Adrenal gland (tissue), 5 donors: ENCODE data around the gene PPP1R9A.

ENCODE experiments used
- POLR2A ChIP-seq, 2 donors: fragments of 450-650 bp; IDR thresholded peaks; one replicate each; pipeline ENCODE4 v1.6.1; 2017; ENCODE audit warnings: antibody characterized with exemption in 2 of 2, mild to moderate bottlenecking in 2 of 2, moderate library complexity in 1 of 2
- TF ChIP-seq, protein P1 (sequence below), 6 experiments: fragments of 450-650 bp in 4 of 6; fragments of 200-600 bp in 2 of 6; sonication (generic) in 1 of 6; IDR thresholded peaks; 1 replicate in 5 of 6; 2 replicates in 1 of 6; pipeline versions ENCODE4 v1.5.1 to v1.8.0; 2016 to 2021; ENCODE audit warnings: antibody characterized with exemption in 6 of 6, mild to moderate bottlenecking in 2 of 6, moderate library complexity in 1 of 6
- donor health status: DM: no; HTN: no; CAD: no.

DNA sequence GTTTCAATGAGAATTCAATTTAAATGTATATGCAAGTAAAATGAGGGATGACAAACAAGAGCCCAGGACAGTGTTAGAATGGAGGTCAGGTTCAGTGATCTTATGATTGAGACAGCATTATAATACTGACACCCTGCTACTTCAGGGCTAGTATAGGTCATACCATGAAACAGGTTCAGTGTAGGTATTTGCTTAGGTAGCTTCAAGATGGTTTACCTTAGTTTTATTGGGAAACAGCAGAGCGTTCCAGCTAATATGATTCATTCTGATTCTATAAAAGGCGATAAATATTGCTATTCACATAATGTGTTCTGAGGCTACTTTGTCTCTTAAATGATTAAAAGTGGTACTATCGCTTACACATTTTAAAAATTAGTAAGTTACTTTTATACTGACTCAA, 203.3 kb downstream of the PPP1R9A start:
- TF ChIP-seq, protein P1, sequence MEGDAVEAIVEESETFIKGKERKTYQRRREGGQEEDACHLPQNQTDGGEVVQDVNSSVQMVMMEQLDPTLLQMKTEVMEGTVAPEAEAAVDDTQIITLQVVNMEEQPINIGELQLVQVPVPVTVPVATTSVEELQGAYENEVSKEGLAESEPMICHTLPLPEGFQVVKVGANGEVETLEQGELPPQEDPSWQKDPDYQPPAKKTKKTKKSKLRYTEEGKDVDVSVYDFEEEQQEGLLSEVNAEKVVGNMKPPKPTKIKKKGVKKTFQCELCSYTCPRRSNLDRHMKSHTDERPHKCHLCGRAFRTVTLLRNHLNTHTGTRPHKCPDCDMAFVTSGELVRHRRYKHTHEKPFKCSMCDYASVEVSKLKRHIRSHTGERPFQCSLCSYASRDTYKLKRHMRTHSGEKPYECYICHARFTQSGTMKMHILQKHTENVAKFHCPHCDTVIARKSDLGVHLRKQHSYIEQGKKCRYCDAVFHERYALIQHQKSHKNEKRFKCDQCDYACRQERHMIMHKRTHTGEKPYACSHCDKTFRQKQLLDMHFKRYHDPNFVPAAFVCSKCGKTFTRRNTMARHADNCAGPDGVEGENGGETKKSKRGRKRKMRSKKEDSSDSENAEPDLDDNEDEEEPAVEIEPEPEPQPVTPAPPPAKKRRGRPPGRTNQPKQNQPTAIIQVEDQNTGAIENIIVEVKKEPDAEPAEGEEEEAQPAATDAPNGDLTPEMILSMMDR (IDR thresholded peaks at IDR 0.05), result no peak
- no peak for TF ChIP-seq POLR2A (IDR thresholded peaks at IDR 0.05)
